Esophagus mucosa (tissue), 1 donor: ENCODE measurements around the gene KCNQ1. TPM values are rescaled to one million over a fixed set of nuclear protein-coding genes. Genes with fewer than 3 reads are reported as not detected.
"Not testable (repeated sequence)": the region's sequence is repeated elsewhere in the genome, so short reads cannot be mapped to it uniquely, and the experiment has no call there.

Source experiments
- ATAC-seq: fragments of 200-7000 bp; cut with Tn5 transposase; one replicate; pipeline ENCODE4 v1.9.1; 2020
- total RNA-seq: library from RNA; stranded (reverse); gene quantifications from one replicate; pipeline ENCODE4 v1.2.4, GENCODE V29; 2023
- donor health status: DM: yes; HTN: yes; CAD: no.

Gene KCNQ1
- total RNA-seq, 1 donor from 2014 or later = 1.6 TPM

DNA sequence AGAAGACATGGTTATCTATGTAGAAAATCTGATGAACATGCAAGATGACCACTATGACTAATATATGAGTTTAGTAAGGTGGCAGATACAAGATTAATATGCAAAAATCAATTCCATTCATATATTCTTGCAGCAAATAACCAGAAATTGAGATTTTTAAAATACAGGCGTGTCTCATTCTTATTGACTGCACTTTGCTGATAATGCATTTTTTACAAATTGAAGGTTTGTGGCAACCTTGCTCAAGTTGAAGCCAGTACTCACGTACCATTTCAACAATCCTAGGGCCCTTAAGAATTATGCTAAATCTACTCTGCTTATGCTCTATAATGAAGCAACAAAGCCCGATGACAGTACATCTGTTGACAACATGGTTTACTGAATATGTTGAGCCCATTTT is 150.4 kb downstream of the KCNQ1 start:
- ATAC-seq = no peak

DNA sequence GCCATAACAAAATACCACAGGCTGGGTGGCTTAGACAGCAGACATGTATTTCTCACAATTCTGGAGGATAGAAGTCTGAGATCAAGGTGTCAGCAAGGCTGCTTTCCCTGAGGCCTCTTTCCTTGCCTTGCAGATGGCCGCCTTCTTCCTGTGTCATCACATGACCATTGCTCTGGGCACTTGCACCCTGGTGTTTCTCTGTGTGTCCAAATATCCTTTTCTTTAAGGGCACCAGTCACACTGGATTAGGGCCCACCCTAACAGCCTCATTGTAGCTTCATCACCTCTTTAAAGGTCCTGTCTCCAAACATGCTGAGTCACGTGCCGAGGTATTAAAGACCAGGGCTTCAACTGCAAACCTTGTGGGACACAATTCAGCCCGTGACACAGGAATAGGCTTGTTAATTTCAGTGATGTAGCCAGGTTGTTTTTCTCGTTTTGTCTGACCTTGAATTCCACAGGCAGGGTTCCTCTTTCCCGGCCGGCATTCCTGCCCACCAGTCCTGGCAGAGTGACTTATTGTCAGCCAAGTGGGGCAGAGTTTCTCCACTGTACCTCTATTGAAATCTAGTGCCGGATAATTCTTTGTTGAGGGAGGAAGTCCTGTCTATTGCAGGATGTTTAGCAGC is 154.9 kb downstream of the KCNQ1 start:
- ATAC-seq = no peak

DNA sequence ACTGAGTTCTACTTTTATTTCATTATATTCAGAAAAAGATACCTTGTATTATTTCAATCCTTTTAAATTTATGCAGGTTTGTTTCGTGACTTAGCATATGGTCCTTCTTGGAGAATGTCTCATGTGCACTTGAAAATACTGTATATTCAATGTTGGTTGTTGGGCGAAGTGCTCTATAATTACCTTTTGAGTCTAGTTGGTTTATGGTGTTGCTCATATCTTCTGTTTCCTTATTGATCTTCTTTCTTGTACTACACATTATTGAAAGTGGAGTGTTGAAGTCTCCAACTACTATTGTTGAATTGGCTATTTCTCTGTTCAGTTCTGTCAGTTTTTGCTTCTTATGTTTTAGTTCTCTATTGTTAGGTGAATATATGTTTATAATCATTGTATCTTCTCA is 164.5 kb downstream of the KCNQ1 start:
- ATAC-seq = no peak

DNA sequence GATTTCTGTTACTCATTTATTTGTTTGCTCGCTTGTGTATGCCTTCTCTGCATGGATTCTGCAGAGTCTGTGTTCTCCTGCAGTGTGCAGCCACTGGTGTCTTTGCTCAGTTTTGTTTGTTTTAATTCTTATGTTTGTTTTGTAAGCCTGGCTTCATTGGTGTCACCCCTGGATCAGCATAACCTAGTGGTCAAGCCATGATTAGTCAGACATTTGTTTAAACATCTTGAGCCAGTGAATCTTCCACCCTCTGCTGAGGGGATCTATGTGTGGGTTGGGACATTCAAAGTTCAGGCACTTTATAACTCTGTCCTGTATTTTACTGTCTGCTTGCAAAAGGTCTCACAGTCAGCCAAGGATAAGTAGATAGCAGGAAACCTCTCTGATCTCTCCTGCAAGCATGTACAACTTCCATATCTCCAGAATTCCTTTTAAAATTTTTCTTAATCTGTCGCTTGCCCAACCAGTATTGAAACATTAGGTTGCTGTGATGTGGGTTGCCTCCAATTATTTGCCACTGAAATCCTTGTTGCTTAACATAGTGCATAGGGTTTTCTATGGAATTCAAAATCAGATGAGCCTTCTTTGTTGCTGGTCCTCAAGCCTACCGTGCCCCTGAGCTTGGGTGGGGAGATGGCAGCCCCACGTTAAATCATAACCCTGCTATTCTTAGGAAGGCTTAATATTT is 168.2 kb downstream of the KCNQ1 start:
- no peak for ATAC-seq

DNA sequence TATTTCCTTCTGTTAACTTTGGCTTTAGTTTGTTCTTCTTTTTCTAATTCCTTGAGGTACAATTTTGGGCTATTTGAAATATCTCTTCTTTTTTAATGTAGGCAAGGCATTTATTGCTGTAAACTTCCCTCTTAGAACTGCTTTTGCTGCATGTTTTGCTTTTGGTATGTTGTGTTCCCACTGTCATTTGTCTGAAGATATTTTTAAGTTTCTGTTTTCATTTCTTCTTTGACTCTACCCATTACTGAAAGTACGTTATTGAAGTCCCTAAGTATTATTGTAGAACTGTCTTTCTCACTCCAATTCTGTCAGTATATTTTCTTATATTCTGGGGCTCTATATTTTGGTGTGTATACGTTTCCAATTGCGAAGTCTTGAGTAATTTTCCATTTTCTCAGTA is 177.1 kb downstream of the KCNQ1 start:
- ATAC-seq = no peak

DNA sequence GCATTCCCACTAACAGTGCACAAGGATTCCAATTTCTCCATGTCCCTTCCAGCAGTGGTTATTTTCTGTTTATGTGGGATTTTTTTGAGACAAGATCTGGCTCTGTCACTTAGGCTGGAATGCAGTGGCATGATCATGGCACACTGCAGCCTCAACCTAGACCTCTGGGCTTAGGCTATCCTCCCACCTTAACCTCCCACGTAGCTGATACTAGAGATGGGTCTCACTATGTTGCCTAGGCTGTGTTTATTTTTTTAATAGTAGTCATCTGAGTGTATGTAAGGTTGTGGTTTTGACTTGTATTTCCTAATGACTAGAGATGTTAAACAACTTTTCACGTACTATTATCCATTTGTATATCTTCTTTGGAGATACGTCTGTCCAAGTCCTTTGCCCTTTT is 180.4 kb downstream of the KCNQ1 start:
- no peak for ATAC-seq

DNA sequence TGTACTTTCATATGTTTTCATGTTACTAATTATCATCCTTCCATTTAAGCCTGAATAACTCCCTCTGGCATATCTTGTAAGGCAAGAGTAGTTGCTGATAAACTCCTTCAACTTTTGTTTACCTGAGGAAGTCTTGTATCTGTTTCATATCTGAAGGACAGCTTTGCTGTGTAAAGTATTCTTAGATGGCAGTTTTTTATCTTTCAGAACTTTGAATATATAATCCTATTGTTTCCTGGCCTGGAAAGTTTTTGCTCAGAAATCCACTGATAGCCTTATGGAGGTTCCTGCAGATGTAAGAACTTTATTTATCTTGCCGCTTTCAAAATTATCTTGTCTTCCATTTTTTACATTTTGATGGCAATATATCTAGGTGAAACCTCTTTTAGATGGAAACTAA is 185.9 kb downstream of the KCNQ1 start:
- no peak for ATAC-seq

DNA sequence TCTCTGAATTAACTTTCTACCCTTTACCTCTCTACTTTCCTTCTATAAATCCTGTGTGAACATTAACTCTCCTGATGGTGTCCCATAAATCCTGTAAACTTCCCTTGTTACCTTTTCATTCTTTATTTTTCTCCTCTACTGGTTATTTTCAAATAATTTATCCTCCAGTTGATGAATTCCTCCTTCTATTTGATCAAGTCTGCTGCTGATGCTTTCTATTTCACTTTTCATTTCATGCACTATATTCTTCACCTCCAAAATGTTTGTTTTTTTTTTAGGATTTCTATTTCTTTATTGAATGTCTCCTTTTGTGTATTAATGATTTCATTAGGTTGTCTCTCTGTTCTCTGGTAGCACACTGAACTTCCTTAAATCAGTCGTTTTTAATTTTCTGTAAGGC is 186.4 kb downstream of the KCNQ1 start:
- ATAC-seq = no peak

DNA sequence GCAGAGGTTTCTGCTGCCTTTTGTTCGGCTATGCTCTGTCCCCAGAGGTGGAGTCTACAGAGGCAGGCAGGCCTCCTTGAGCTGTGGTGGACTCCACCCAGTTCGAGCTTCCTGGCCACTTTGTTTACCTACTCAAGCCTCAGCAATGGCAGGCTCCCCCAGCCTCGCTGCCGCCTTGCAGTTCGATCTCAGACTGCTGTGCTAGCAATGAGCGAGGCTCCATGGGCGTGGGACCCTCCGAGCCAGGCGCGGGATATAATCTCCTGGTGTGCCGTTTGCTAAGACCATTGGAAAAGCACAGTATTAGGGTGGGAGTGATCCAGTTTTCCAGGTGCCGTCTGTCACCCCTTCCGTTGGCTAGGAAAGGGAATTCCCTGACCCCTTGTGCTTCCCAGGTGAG is 195.0 kb downstream of the KCNQ1 start:
- not testable (repeated sequence) for ATAC-seq

DNA sequence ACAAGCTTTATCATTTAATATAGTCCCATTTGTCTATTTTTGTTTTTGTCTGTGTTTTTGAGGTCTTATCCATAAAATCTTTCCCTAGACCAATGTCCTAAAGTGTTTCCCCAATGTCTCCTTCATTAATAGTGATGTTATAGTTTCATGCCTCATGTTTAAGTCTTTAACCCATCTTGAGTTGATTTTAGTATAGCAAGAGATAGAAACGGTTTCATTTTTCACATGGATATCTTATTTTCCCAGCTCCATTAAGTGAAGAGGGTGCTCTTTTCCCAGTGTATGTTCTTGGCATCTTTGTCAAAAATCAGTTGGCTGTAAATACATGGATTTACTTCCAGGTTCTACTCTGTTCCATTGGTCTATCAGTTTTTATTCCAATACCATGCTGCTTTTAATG is 196.8 kb downstream of the KCNQ1 start:
- no peak for ATAC-seq

DNA sequence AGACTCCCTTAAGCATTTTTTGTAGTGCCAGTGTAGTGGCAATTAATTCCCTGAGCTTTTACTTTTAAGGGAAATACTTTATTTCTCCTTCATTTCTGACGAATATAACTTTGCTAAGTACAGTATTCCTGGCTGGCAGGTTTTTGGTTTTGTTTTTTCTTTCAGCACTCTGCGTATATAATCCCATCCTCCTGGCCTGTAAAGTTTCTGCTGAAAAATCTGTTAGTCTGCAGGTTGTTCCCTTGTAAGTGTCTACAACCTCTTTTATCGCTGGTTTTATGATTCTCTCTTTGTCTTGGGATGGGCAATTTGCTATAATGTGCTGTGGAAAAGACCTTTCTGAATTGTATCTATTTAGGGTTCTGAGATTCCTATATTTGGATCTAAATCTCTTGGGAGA is 198.9 kb downstream of the KCNQ1 start:
- ATAC-seq = no peak

DNA sequence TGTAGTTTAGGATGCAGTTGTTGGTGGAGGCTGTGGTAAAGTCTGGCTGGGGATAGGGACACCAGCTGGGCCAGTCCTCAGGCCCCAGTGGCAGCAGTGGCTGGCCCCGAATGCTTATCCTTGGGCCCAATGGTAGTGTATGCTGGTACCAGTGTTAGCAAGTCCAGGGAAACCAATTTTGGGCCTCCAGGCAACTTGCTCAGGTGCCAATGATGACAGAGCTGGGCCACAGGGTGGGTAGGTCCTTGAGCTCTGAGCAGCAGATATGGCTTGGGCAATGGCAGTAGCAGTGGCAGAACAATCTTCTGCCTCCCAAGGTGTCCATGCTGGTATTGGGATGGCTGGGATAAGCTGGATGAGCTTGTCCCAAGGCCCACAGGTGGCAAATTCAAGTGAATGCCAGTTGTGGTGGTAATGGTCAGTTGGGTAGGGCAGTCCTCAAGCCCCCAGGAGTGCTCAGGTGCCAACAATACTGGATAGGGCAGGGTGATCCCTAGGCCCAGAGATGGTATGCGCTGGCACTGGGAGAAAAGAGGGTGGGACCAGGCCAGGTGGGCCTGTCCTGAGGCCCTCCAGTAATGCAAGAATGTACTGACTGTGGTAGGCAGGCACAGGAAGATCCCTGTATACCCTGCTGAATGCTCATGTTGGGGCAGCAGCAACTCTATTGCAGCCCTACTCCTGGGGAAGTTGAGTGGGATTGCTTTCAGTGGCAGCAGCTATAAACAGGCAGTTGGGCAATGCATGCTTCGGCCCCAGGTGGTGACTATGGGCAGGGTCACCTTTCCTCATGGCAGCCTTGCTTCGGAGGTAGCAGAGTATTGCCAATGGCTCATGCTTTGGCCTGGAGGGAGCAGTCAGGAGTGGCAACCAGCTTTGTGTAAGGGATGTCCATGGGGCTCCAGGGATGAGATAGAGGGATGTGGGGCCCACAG is 200.3 kb downstream of the KCNQ1 start:
- ATAC-seq = no peak

DNA sequence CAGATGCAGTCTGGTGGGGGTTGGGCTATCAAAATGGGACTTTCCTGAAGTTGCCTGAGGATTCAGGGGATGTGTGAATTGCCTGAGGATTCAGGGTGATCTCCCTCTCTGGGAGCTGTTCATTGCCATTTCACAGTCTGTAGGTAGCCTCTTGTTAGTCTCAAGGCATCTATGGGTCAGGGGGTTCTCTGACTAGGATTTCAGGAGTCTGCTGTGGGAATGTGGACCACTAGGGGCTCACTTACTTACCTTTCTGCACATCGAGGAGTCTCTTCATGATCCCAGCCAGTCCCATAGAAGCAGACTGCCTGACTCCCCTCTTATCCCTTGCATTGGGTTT is 200.9 kb downstream of the KCNQ1 start:
- ATAC-seq = no peak

DNA sequence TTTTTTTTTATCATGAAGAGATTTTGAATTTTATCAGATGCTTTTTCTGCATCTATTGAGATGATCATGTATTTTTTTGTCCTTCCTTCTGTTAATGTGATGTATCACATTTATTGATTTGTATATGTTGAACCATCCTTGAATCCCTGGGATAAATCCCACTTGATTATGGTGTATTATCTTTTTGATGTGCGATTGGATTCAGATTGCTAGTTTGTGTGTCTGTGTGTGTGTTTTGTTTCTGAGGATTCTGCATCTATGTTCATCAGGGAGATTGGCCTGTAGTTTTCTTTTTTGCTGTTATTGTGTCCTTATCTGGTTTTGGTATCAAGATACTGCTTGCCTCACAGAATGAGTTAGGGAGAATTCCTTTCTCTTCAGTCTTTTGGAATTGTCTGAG is 202.4 kb downstream of the KCNQ1 start:
- ATAC-seq = no peak

DNA sequence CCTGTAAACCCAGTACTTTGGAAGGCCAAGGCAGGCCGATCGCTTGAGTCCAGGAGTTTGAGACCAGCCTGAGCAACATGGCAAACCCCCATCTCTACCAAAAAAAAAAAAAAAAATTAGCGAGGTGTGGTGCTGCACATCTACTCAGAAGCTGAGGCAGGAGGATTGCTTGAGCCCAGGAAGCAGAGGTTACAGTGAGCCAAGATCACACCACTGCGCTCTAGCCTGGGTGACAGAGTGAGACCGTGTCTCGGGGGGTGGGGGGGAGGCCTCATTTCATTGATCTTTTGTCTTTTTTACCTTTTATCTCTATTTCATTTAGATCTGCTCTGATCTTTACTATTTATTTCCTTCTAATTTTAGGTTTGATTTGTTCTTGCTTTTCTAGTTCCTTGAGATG is 203.1 kb downstream of the KCNQ1 start:
- ATAC-seq = no peak

DNA sequence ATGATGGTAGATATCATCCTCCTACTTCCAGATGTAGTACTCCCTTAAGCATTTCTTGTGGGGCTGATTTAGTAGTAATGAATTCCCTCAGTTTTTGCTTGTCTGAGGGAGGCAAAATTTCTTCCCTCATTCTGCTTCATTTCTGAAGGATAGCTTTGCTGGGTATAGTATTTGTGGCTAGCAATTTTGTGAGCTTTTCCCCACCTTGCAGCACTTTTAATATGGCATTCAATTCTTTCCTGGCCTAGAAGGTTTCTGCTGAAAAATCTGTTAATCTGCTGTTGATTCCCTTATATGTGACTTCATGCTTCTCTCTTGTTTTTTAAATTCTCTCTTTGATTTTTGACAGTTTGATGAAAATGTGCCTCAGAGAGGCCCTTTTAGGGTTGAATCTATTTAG is 204.6 kb downstream of the KCNQ1 start:
- ATAC-seq = no peak

DNA sequence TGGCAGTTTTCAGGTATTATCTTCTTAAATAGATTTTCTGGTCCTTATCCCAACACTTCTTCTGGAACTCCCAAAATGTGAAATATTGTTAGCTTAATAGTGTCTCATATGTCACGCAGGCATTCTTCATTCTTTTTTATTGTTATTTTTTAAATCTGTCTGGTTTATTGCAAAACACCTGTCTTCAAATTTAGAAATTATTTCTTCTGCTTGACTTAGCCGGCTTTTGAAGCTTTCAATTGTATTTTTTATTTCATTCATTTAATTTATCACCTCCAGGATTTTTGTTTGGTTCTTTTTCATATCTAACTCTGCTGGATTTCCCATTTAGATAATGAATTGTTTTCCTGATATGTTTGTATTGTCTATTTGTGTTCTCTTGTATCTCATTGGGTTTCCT is 205.0 kb downstream of the KCNQ1 start:
- no peak for ATAC-seq

DNA sequence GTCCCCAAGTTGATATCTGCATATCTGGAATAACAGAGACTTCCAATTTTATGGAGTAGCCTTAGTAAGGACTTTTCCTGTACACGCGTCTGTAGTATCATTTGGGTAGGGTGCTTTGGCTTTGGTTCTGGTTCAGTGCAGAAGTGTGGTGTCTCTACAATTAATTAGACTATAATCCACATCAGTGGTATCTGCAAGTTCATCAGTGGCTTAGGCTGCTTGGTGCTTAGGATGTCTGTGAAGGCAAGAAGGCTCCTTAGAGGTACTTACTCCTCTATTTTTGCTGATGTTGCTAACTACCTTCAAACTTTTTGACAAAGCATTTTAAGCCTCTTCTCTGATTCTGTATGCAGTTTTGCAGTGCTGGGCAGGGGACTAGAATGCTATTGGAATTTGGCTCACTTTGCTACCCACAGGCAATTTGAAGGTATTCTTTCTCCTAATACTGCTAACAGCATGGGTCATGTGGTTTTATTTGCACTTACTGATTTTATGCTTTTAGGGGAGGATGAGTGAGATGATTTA is 205.6 kb downstream of the KCNQ1 start:
- ATAC-seq = no peak

DNA sequence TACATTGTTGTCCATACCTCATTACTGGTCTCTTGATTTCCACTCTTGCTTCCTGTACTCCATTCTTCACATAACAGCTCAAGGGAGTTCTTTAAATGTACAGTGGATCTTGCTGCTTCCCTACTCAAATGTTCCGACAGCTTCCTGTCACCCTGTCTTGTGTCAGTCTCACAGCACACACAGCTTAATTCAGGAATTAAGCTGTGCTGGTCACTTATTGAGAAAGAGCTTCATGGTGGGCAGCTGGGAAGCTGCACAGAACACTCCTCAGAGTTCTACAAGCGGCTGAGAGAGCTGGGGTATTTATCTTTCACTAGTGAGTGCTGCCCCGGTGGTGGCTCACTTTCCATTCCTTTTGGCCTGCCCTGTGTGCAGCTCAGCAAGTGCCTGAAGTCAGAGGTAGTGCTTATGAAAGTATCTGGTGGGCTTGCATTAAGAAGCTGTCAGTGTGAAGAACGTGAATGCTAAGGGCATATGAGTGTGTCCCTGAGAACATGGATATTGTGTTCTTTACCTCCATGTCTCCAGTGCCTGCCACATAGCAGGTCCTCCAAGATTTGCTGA is 206.3 kb downstream of the KCNQ1 start:
- ATAC-seq = no peak

DNA sequence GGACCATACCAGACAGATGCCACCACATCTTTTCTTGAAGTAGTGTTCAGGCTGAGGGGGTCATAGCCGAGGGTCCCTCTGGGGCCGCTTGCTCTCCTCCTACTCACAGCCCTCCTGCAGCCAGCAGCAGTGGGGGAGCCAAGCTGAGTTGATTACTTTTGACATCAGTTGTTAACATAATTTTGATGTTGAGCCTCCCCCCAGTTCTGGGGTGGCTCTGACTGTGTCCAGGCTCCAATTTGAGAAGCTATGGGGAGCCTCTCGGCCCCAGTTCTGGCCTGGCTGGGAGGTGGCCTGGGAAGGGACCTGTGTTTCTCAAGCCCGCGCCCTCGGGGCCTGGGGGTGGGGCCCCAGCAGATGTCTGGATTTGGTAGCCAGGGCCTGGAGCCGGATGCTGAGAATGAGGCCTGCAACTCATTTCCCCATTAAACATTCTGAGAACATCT is 207.0 kb downstream of the KCNQ1 start:
- ATAC-seq = peak; percentile 10

DNA sequence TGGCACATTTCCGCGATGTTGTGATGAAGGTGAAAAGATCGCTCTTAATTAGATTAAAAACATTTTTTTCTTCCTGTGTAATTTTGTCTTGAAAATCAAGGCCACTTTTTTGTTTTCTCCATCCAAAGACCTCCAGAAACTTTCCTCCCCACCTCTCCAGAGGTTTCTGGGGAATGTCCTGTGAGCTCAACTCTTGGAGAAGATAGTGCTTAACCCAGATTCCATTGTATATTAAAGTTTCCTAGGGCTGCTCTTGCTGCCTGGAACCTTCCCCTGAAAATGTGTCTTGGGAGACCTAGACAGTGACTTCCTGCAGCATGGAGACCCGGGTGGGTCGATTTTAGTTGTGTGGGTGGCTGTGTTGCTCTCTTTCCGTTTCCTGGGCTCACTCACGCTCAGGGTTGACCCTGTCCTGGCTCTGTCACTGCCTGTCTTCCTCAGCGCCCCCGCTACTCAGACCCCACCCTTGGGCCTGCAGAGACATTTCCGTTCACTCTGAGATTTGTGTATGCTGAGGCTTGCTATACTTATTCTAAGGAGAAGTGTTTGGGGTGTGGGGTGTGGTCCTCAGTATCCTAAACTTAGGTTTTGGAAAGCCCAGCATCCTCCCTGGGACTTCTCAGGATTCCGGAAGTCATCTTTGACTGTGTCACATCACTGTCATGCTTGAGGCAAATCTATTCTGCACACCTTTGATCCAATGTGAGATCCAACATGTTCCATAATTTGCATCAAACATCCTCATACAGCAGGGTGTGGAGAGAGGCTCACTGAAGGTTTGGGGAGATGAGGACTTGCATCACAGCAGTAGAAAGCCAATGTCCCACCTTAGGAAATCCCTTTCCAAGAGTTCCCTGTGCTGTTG is 207.8 kb downstream of the KCNQ1 start:
- no peak for ATAC-seq

DNA sequence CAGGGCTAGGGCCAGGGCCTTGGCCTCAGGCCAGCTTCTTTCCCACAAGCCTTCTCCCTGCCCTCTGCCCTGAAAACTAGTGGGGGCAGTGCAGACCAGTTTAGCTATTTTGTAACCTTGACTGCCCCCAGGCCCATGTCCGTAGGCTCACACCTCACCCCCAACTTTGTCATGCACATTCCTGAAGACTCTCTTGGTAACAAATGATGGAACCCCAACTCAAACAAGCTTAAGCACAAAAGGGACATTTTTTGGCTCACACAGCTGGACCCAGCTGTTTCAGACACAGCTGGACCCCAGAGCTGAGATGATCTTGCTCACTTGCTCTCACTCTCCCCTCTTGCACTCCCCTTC is 208.4 kb downstream of the KCNQ1 start:
- ATAC-seq = no peak
